NCI-H460 (cell line): ENCODE data around the gene IFNA14. TPM values are rescaled to one million over a fixed set of nuclear protein-coding genes. Genes with fewer than 3 reads are reported as not detected.
A peak's percentile ranks its signal among the peaks of the same experiment; 100 is the strongest.
"Not testable (repeated sequence)": the region's sequence is repeated elsewhere in the genome, so short reads cannot be mapped to it uniquely, and the experiment has no call there.

Experiments used
- DNase-seq: peaks from one replicate; pipeline ENCODE4 v3.0.0-alpha.2; 2016; ENCODE audit warnings: low read depth; ENCODE audit errors: extremely low read depth
- total RNA-seq: library from RNA; depleted of rRNA; stranded (reverse); fragments of >200 nt; shearing (Covaris generic); gene quantifications from 2 replicates; pipeline ENCODE4 v1.2.3, GENCODE V29; 2014; rRNA removed

Gene IFNA14
- total RNA-seq, 1 experiment from 2014 or later: not detected

GRCh38 chr9:21228122-21228521 lies 11.7 kb downstream of the IFNA14 start, which contains the start of gene IFNA17:
IFNA17 (minus strand) TSS chr9:21228222; CDS start chr9:21228173, 49 bp downstream.
- DNase-seq: no peak

- DNase-seq: not testable (repeated sequence)
Observed at GRCh38 chr9:21217211-21217610, 22.6 kb downstream of the IFNA14 start, which contains the start of gene IFNA16. IFNA16 (minus strand) TSS chr9:21217311; CDS start chr9:21217305, 6 bp downstream.

- peak; percentile 0 for DNase-seq
Observed at GRCh38 chr9:21213411-21214326, 26.1 kb downstream of the IFNA14 start.

- DNase-seq: not testable (repeated sequence)
Observed at GRCh38 chr9:21212160-21212559, 27.6 kb downstream of the IFNA14 start.

- DNase-seq: not testable (repeated sequence)
Observed at GRCh38 chr9:21210782-21211181, 29.0 kb downstream of the IFNA14 start.

GRCh38 chr9:21210311-21210710 lies 29.5 kb downstream of the IFNA14 start:
- no peak for DNase-seq

GRCh38 chr9:21207043-21207442 lies 32.8 kb downstream of the IFNA14 start, which contains the start of gene IFNA10:
IFNA10 (minus strand) TSS chr9:21207143; CDS start chr9:21207097, 46 bp downstream.
- DNase-seq: not testable (repeated sequence)

- no peak for DNase-seq
Observed at GRCh38 chr9:21205204-21205603, 34.6 kb downstream of the IFNA14 start.

- DNase-seq: not testable (repeated sequence)
Observed at GRCh38 chr9:21202105-21202504, 37.7 kb downstream of the IFNA14 start, which contains the start of gene IFNA7. IFNA7 (minus strand) TSS chr9:21202205; CDS start chr9:21202165, 40 bp downstream.

GRCh38 chr9:21194867-21195776 lies 44.7 kb downstream of the IFNA14 start:
- peak; percentile 18 for DNase-seq

Other genes with a start within 250 kb of the IFNA14 start
- gene HACD4, start 208.4 kb downstream of the IFNA14 start, total RNA-seq: not detected in 2 replicates
- not detected in 2 replicates for gene IFNB1, start 162.1 kb downstream of the IFNA14 start, total RNA-seq
- not detected in 2 replicates for gene IFNW1, start 98.2 kb downstream of the IFNA14 start, total RNA-seq
- not detected in 2 replicates for gene IFNA21, start 73.3 kb downstream of the IFNA14 start, total RNA-seq
- gene IFNA4, start 52.4 kb downstream of the IFNA14 start, total RNA-seq: not detected in 2 replicates
- gene IFNA7, start 37.8 kb downstream of the IFNA14 start, total RNA-seq: not detected in 2 replicates
- not detected in 2 replicates for gene IFNA10, start 32.9 kb downstream of the IFNA14 start, total RNA-seq
- not detected in 2 replicates for gene IFNA16, start 22.7 kb downstream of the IFNA14 start, total RNA-seq
- gene IFNA17, start 11.8 kb downstream of the IFNA14 start, total RNA-seq: not detected in 2 replicates
- not detected in 2 replicates for gene IFNA5, start 65.3 kb upstream of the IFNA14 start, total RNA-seq
- 19.0 and 23.6 TPM in 2 replicates for gene KLHL9, start 95.4 kb upstream of the IFNA14 start, total RNA-seq
- gene IFNA6, start 110.9 kb upstream of the IFNA14 start, total RNA-seq: not detected in 2 replicates
- gene IFNA13, start 128.1 kb upstream of the IFNA14 start, total RNA-seq: not detected in 2 replicates
- not detected in 2 replicates for gene IFNA2, start 145.4 kb upstream of the IFNA14 start, total RNA-seq
- not detected in 2 replicates for gene IFNA8, start 169.1 kb upstream of the IFNA14 start, total RNA-seq
- gene IFNA1, start 200.4 kb upstream of the IFNA14 start, total RNA-seq: not detected in 2 replicates
- gene IFNE, start 242.3 kb upstream of the IFNA14 start, total RNA-seq: 0.38 and 0.87 TPM in 2 replicates